MV-4-11 (cell line): ENCODE measurements around the gene CD37.
"Not testable (repeated sequence)": the region's sequence is repeated elsewhere in the genome, so short reads cannot be mapped to it uniquely, and the experiment has no call there.

ENCODE experiments used
- DNase-seq: peaks from one replicate; lab custom pipeline; 2025; lab: John Stamatoyannopoulos, UW

Gene CD37

DNA sequence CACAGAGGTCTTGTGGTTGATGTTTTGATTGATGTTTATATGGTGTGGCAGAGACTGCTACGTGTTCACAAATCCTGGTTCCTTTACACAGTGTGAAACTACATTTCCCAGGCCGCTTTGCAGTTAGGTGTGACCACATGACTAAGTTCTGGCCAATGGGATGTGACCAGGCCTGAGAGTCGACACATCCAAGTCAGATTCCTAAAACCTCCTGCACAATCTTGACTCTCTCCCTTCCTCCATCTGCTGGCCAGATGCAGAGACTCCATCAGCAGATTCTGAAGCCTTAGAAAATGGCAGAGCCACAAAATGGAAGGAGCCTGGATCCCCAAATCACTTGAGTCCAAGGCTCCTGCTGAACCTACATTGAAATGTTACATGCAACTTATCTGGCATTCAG, 12.6 kb downstream of the CD37 start:
- DNase-seq, result peak; percentile 55

DNA sequence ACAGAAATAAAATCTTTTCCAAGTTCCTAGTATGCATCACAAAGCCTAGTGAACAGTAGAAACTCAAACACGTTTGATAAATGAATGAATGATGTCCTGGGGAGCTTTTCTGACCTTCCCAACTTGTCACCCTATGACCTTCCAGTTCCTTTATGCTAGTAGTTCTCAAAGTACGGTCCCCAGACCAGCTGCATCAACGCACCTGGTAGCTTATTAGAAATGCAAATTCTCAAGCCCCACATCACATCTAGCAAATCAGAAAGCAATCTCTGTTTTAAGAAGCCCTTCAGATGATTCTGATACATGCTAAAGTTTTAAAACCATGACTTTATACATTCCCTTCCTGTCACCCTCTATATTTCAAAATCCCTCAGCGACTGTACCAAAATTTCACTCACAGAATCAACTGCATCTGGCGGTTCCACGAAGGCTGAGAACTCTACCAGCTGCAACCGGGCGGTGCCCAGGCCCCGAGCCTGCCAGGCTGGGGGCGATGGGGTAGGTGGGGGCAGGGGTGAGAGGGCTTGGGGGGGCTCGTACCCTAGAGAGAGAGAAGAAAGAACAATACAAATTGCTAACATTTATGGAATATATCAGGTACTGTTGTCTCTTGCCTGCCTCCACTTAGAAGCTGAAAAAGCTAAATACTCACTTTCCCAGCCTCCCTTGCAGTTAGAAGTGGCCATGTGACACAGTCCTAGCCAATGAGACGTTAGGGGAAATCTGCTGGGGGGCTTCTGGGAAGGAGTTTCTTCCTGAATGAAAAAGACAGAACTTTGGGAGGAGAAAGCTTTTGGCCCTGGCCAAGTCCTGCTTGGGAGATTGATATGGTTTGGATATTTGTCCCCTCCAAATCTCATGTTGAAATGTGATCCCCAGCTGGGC, 13.3 kb downstream of the CD37 start:
- DNase-seq, result no peak

DNA sequence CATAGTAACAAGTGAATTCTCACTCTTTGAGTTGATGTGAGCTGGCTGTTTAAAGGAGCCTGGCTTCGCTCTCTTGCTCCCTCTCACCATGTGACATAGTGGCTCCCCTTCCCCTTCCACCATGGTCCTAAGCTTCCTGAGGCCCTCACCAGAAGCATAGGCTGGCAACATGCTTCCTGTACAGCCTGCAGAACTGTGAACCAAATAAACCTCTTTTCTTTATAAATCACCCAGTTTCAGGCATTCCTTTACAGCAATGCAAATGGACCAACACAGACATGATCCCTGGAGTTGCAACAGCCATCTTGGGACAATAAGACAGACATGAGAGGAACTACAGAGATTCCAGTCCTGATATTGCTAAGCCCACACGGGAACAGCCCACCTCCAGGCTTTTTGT, 14.4 kb downstream of the CD37 start:
- DNase-seq, result no peak

DNA sequence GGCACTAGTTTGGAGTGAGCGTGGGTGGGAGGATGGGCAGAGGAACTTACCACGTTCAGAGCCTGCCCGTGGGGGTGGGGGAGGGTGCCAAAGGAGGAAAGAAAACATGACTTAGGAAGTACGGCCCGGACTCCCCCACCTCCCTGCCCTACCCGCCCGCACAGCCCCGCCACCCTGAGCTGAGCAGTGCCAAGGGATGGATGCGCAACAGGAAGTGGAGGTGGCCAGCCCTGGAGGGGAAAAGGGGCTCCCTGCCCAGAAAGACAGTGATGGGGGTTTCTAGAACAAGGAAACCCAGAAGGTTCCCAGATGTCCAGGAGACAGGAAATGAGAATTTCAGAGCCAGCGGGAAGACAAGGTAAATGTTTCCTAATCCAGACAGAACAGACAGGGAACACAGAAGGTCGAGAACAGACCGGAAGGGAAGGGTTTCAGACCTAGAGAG, 20.7 kb downstream of the CD37 start:
- peak; percentile 42 for DNase-seq

DNA sequence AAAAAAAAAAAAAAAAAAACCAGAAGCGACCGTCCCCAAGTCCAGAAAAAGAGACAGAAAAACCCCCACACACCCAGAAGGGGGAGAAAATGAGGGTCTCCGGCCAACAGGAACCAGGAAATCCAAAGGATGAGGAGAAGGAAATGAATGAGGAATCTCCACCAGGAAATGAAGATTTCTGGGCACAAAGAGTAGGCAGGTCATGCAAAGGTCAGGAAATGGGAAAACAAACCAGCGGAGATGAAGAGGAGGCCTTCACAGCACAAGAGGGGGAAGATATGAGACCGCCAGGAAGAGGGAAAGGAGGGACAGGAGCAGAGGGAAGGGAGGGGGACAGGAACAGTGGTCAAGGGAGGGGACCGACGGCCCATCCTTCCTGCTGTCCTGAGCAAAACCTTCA, 21.2 kb downstream of the CD37 start:
- DNase-seq, result no peak

DNA sequence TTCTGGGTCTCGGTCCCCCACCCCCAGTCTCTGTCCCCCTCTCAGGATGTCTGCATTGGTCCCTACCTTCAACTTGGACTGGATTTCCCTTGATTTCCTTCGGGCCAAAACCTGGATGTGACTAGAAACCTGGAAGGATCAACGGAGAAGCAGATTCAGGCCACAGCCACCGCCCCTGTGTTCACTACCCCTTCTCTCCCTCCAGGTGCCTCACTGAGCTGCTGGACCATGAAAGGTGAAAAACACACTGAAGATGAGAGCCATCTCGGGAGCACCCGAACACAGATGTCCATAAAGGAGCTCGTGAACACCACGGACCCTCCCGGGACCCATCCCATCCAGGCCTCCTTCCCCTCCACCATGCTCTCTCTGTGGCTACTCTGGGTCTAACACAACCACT, 22.0 kb downstream of the CD37 start:
- DNase-seq, result no peak

DNA sequence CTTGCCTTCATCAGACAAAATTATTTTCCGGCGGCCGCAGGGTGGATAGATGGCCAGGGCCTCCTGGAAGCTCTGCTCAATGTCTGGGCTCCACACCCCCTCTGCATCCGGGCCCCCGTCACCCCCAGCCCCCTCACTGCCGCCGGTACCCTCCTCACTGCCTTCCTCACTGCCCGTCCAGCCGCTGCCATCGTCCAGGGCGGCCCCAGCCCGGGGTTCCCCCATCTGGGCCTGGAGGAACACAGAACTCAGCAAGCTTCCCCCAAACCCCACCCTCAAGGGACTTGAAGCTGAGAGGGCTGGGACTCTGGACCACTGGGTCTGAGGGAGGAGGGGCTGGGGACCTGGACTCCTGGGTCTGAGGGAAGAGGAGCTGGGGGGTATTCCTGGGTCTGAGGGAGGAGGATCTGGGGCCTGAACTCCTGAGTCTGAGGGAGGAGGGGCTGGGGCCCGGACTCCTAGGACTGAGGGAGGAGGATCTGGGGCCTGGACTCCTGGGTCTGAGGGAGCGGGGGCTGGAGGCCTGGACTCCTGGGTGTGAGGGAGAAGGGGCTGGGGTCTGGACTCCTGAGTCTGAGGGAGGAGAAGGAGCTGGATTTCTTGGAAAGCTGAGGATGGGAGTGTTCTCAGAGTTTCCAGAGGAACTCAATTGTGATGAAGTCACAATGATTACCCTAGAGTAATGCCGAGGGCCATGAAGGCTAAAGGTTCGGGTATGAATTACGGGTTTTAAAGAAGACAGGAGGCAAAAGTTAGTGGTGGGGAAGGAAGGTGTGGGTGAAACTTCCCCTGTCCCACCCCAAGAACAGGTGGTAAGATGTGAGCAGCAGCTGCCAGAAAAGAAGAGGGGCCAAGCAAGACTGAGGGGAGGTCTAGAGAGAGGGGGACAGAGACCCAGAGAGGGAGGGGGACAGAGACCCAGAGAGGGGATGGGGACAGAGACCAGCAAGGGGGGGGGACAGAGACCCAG, 24.9 kb downstream of the CD37 start:
- no peak for DNase-seq

DNA sequence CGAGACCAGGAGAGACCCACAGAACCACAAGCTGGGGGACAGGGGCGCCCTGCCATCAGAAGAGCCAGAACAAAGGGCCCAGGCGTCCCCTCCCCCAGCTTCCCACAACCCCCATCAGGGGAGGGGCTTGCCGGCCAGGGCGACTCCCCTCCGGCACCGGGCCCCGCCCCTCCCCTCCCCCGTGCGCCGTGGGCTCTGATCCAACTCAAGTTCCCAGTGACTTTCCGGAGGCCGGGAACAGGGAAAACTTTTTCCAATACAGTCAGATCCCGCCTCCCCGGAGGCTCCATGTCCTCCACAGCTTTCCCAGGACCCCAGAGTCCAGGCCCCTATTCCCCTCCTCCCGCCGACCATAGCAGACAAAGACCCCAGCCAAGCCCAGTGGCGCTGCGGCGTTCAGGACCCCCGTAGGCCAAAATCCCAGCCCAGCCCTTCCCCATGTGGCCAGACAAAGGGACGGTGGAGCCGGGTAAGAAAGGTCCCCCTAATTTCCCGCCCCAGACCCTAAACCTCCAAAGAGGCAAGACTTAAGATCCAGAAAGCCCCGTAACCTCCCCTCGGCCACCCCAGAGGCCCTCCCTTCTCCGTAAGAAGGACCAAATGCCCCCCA, 26.3 kb downstream of the CD37 start:
- DNase-seq, result no peak

DNA sequence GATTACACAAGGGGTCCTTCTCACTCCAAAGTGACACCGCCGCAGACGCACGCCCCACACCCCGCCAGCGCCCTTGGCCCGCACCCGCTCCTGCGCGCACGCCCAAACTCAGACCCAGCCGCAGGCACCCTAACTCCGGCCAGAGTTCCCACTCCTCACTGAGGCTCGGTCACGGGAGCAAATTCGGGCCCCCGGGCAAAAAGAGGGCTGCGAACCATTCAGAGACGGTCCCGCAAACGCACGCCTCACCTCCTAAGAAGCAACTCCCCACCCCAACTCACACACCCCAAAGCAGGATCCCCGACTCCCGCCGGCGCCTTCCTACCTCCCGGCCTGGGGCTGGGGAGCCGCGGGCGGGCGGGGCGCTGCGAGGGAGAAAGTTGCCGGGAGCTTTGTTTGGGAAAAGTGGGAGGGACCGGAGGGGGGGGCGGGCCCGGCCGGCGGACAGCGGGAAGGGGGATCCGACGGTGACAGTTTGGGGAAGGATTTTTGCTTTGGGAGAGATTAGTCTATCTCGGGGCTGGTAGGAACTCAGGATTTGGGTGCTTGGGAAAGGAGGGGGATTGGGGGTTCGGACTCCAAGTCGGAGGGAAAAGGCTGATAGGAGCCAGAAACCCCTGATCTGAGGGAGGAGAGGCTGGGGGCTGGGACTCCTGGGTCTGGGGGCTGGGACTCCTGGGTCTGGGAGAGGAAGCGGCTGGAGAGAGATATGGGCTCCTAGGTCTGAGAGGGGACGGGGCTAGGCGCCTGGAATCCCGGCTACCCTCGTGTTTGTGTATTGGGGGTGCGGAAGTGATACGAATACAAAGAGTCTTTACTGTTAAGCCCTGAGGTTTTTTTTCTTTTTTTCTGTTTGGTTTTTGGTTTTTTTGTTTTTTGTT, 27.1 kb downstream of the CD37 start, which contains the start of gene TEAD2:
TSS of gene TEAD2 (minus strand) at position 369 of the 881 bp plus-strand sequence. CDS start 2,341 bp downstream, outside the sequence.
- no peak for DNase-seq

DNA sequence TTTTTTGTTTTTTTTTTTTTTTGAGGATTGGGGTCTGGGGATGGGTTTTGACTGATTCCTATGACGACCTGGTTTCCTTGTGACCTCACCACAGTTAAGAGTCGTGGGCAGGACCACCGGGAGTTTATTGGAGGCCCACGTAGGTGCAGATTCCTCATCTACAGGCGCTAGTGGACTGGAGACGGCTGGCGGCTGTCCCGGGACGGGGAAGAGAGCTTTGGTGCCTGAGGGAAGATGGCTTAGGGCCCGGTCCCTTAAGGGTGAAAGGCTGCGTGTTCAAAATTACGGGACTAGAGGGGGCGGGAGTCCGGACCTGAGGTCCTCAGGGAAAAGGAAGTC, 27.7 kb downstream of the CD37 start:
- no peak for DNase-seq

DNA sequence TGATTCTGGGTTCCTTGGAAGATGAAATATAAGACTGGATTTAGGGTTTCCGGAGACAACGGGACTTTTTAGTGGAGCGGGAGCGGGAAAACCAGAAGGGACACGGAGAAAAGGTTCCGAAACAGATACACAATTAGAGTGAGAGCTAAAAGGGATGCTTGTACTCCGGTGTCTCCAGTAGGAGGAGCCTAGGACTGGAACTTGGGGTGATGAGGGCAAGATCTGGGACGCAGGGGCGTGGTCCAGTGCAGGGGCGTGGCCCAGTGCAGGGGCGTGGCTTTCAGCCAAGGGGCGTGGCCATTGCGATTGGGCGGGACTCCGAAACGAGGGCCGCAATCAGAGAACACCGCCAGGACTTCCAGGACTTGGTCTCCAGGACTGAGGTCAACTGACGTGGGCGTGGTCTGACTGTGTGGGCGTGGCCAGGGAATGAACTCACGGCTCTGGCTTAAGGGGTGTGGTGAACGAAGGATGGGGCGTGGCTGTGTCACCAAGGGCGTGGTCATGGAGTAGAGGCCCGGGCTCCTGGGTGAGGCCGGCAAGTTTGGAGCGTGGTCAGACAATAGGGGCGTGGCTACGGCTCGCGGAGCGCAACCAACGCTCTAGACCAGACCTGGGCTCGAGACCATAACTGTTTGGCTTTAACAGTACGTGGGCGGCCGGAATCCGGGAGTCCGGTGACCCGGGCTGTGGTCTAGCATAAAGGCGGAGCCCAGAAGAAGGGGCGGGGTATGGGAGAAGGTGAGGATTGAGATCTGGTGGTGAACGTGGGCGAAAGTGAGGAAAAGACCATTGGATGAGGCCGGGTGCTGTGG, 28.3 kb downstream of the CD37 start, which contains the start of gene DKKL1:
TSS of gene DKKL1 (plus strand) at position 610 of the 815 bp plus-strand sequence. CDS start at position 732, 122 bp downstream.
- DNase-seq, result peak; percentile 99

DNA sequence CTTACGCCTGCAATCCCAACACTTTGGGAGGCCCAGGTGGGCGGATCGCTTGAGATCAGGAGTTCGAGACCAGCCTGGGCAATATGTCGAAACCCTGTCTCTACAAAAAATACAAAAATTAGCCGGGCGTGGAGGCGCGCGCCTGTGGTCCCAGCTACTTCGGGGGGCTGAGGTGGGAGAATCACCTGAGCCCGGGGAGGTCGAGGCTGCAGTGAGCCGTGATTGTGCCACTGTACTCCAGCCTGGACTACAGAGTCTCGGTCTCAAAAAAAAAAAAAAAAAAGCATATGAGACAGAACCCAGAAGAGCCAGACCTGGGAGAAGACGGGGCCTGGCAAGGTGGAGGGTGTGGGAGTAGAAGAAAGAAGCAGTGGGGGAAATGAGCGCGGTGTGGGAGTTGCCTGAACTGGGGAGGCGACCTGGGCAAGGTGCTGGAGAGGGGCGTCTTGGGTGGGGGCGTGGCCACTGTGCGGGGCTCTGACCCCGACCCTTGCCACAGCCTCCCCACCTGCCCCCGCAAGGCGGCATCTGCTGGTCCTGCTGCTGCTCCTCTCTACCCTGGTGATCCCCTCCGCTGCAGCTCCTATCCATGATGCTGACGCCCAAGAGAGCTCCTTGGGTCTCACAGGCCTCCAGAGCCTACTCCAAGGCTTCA, 29.0 kb downstream of the CD37 start:
- no peak for DNase-seq

DNA sequence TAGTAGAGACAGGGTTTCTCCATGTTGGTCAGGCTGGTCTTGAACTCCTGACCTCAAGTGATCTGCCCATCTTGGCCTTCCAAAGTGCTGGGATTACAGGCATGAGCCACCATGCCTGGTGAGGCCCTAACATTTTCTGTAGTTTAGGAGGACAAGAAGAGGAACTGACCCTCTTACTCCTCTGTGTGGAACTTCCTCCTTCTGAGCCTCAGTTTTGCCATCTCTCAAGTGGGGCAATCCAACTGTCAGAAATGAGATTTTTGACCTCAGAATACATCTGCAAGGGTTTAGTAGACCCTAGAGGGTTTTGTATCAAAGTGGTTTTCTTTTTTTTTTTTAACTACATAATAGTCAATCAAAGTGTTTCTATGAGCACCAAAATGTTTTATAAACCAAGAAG, 30.9 kb downstream of the CD37 start:
- DNase-seq, result peak; percentile 60

DNA sequence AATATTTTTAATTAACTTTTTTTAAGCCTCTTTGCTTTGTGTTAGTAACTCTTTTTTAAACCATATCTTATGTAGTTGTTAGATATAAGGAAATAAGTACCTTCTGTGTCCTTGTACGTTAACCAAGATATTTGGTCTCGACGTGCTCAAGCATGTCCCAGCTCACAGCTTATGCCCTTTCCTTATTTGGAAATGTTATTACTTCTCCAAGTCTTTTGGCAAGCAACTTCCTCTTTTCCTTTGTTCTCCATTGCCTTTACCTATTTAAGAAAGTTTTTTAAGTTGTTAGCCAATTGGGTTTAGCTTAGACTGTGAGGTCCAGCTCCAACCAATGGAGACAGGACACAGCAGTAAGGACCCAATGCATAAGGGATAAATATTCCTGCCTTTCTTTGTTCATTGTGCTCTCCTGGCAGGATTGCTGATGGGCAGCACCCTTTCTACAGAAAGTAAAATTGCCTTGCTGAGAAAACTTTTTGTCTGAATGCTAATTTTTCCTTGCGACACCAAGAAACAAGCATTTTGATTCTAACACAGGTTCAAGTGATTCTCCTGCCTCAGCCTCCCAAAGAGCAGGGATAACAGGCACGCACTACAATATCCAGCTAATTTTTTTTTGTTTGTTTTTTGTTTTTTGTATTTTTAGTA, 33.6 kb downstream of the CD37 start:
- DNase-seq, result peak; percentile 79

DNA sequence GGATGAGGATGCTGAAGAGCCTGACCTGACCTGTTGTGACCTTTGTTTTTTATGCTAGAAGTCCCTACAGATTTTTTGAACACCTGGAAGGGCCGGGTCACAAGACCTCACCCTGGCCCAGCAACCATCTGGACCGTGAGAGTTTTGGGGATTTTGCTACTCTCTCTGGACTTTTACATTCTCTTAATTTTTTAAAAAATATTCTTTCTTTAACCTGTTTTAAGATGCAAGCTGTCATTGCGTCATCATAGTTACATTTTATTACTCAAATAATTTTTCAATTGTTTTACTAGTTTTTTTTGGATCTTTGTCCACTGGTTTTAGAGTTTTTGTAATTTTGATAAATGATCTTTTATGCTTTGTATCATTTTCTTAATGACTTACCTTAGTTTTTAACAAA, 36.0 kb downstream of the CD37 start:
- DNase-seq, result no peak

DNA sequence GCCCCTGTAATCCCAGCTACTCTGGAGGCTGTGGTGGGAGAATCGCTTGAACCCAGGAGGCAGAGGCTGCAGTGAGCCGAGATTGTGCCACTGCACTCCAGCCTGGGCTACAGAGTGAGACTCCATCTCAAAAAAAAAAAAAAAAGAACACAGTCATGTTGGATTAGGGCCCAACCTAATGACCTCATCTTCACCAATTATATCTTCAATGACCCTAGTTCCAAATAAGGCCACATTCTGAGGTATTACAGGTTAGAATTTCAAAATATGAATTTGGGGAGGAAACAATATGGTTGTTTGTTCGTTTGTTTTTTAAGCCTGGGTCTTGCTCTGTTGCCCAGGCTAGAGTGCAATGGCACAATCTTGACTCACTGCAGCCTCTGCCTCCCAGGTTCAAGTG, 38.0 kb downstream of the CD37 start:
- not testable (repeated sequence) for DNase-seq

DNA sequence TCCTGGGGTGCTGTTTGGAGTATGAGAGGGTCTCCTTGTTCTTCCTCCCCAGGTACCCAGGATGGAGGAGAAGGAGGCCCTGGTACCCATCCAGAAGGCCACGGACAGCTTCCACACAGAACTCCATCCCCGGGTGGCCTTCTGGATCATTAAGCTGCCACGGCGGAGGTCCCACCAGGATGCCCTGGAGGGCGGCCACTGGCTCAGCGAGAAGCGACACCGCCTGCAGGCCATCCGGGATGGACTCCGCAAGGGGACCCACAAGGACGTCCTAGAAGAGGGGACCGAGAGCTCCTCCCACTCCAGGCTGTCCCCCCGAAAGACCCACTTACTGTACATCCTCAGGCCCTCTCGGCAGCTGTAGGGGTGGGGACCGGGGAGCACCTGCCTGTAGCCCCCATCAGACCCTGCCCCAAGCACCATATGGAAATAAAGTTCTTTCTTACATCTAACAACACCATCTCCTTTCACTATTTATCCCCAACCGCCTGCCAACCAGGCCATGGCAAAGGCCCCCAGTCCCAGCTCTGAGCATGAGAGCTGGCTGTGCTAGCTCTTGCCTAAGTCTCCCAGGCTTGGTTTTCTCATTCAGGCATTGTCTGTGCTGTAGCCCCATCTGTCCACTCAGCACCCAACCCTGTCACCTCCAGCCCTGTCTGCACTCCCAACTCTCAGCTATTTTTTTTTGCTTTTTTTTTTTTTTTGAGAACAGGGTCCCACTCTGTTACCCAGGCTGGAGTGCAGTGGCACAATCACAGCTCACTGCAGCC, 39.6 kb downstream of the CD37 start:
- DNase-seq, result no peak

DNA sequence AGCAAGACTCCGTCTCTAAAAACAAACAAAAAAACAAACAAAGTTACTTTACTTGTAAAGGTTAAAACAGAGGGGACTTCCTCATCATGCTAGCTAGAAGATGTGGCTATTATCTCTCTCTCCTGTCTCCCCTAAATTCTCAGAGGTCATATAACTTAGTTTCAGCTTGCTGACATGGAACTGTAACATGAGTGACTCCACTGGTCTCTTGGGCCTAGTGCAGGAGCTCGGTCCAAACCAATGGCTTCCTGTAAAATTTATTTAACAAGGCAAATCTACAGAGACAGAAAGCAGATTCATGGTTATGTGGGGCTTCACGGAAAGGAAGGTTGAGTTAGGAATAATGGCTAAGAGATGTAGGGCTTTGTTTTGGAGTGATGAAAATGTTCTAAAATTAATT, 43.3 kb downstream of the CD37 start:
- DNase-seq, result no peak

DNA sequence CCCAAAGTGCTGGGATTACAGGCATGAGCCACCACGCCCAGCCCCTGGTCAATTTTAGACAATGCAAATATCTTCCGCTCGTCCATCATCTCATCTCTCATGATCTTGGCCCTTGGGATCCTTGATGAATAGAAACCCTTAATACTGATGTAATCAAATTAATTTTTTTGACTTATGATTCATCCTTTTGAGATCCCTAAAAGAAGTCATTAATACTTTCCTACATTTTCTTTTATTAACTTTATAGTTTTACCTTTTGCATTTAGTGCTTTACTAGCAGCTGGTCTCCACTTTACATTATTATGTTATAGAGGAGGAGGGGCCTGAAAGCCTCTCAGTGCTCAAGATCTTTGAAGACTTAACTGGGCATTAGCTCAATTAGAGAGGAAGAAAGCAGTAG, 45.2 kb downstream of the CD37 start:
- no peak for DNase-seq
